Kidney (tissue), 14 donors: ENCODE data around the gene NTNG2. TPM values are rescaled to one million over a fixed set of nuclear protein-coding genes. Genes with fewer than 3 reads are reported as not detected.

Experiments used
- DNase-seq, 5 donors: peaks; one replicate each; pipeline ENCODE4 v3.0.0-alpha.2; 2013 to 2020
- FAIRE-seq: peaks from 2 replicates; lab custom pipeline; 2012; peaks lifted over from hg19 to GRCh38; lab: Jason Lieb, UNC
- H3K27ac ChIP-seq, 2 donors: one replicate each; pipeline ENCODE4 v1.7.0; 2013; ENCODE audit warnings: low read depth in 2 of 2, low read length in 2 of 2, inconsistent platforms in 1 of 2
- H3K27me3 ChIP-seq: one replicate; pipeline ENCODE4 v1.7.1; 2013; ENCODE audit warnings: low read length, inconsistent platforms; ENCODE audit not compliant: control insufficient read depth, insufficient read depth
- H3K36me3 ChIP-seq, 3 donors: one replicate each; pipeline versions ENCODE4 v1.7.0 to v1.7.1; 2013; ENCODE audit warnings: low read length in 3 of 3, control low read depth in 1 of 3, inconsistent platforms in 1 of 3; ENCODE audit not compliant: insufficient read depth in 3 of 3, control insufficient read depth in 2 of 3
- H3K4me1 ChIP-seq, 3 donors: one replicate each; pipeline versions ENCODE4 v1.7.0 to v1.7.1; 2013; ENCODE audit warnings: low read length in 3 of 3, inconsistent platforms in 1 of 3, low read depth in 1 of 3; ENCODE audit not compliant: control insufficient read depth in 2 of 3, insufficient read depth in 2 of 3
- H3K4me3 ChIP-seq, 3 donors: one replicate each; pipeline versions ENCODE4 v1.7.0 to v1.8.1; 2013; ENCODE audit warnings: low read length in 3 of 3, control low read depth in 1 of 3, inconsistent platforms in 1 of 3
- H3K9ac ChIP-seq, 3 donors: one replicate each; pipeline versions ENCODE4 v1.7.0 to v1.7.1; 2013; ENCODE audit warnings: low read length in 3 of 3, control low read depth in 1 of 3, inconsistent platforms in 1 of 3
- H3K9me3 ChIP-seq, 3 donors: one replicate each; pipeline versions ENCODE4 v1.7.0 to v1.7.1; 2013; ENCODE audit warnings: low read length in 3 of 3, control low read depth in 1 of 3, inconsistent platforms in 1 of 3; ENCODE audit not compliant: control insufficient read depth in 2 of 3, insufficient read depth in 1 of 3
- intact Hi-C: fragments of 100-400 bp; cut with DNase I; formaldehyde crosslinking; loops from one replicate; pipeline ENCODE4 v1.11.1; 2022
- polyA plus RNA-seq: library from polyadenylated mRNA; stranded (reverse); fragments of 350-450 nt; fragmentation: Illumina TruSeq; extraction: RNeasy Lipid Tissue Mini Kit (QIAGEN cat#74804); gene quantifications from one replicate; pipeline ENCODE4 v1.2.3, GENCODE V29; 2014; ENCODE audit warnings: low read depth, low replicate concordance; ENCODE audit not compliant: insufficient read depth
- total RNA-seq: library from RNA; stranded (reverse); fragmentation: NEBNext Ultra II Directional; extraction: Animal tissue kit (Norgen Biotek cat#: 25700); gene quantifications from one replicate; pipeline ENCODE4 v1.2.1, GENCODE V29; 2021
- TF ChIP-seq, protein P1 (sequence below): IDR thresholded peaks from 3 replicates; pipeline ENCODE4 v1.5.1; 2012; ENCODE audit warnings: mild to moderate bottlenecking, moderate library complexity, borderline replicate concordance; ENCODE audit not compliant: insufficient read depth; ENCODE audit errors: extremely low read depth
- donor health status: control.
- donor health status: control.
- donor health status: control.
- donor health status: control.
- donor health status: control.
- donor health status: DM: yes; HTN: yes; CAD: no.
- donor health status: Normal renal cell carcinoma (clear cell type).

Gene NTNG2
- total and polyA plus RNA-seq, 2 donors from 2014 or later: 0.54 to 2.2 TPM

DNA sequence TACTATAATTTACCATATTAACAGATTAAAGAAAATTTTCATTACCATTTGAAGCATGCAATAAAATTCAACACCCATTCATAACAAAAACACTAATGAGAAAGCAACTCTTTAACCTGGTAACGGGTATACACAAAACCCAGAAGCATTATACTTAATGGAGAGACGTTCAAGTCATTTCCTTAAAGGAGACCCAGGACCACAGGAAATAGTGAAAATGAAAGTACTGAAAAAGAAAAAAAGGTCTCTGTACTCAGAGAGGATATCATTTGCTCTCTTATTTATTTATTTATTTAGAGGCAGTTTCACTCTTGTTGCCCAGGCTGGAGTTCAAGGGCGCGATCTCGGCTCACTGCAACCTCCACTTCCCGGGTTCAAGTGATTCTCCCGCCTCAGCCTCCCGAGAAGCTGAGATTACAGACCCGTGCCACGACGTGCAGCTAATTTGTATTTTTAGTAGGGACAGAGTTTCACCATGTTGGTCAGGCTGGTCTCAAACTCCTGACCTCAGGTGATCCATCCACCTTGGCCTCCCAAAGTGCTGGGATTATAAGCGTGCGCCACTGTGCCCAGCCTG, 131.4 kb downstream of the NTNG2 start:
- H3K27ac ChIP-seq: no peak overlapping the region
- H3K27me3 ChIP-seq: no peaks in the 10 kb centered on the region
- FAIRE-seq (no peak), DNase-seq (no peak)
- TF ChIP-seq, protein P1, sequence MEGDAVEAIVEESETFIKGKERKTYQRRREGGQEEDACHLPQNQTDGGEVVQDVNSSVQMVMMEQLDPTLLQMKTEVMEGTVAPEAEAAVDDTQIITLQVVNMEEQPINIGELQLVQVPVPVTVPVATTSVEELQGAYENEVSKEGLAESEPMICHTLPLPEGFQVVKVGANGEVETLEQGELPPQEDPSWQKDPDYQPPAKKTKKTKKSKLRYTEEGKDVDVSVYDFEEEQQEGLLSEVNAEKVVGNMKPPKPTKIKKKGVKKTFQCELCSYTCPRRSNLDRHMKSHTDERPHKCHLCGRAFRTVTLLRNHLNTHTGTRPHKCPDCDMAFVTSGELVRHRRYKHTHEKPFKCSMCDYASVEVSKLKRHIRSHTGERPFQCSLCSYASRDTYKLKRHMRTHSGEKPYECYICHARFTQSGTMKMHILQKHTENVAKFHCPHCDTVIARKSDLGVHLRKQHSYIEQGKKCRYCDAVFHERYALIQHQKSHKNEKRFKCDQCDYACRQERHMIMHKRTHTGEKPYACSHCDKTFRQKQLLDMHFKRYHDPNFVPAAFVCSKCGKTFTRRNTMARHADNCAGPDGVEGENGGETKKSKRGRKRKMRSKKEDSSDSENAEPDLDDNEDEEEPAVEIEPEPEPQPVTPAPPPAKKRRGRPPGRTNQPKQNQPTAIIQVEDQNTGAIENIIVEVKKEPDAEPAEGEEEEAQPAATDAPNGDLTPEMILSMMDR: no peak
- no peaks in the 10 kb centered on the region for H3K9me3 ChIP-seq
- no peaks in the 10 kb centered on the region for H3K4me1 ChIP-seq
- intact Hi-C loops: no loop called here
- no peak overlapping the region for H3K9ac ChIP-seq
- H3K36me3 ChIP-seq: peaks cover 3 to 39% (median 19%) of the 10 kb centered on the region in 3 donors
- no peak overlapping the region for H3K4me3 ChIP-seq

Other genes with a start within 250 kb of the NTNG2 start
- 15.9 TPM for gene MED27, start 82.2 kb upstream of the NTNG2 start, total RNA-seq
- 23.1 TPM for gene MED27, start 82.2 kb upstream of the NTNG2 start, polyA plus RNA-seq
- gene SETX, start 192.9 kb downstream of the NTNG2 start, total RNA-seq: 56.8 TPM
- gene SETX, start 192.9 kb downstream of the NTNG2 start, polyA plus RNA-seq: 16.1 TPM
- gene TTF1, start 244.8 kb downstream of the NTNG2 start, total RNA-seq: 16.3 TPM
- gene TTF1, start 244.8 kb downstream of the NTNG2 start, polyA plus RNA-seq: 10.3 TPM
- 0.50 TPM for gene CFAP77, start 248.2 kb downstream of the NTNG2 start, total RNA-seq
- gene CFAP77, start 248.2 kb downstream of the NTNG2 start, polyA plus RNA-seq: not detected